ENCODE data around the gene KCNQ4. TPM values are rescaled to one million over a fixed set of nuclear protein-coding genes. Genes with fewer than 3 reads are reported as not detected.

Gene KCNQ4
- total RNA-seq, 1 donor from 2014 or later = under 0.01 TPM

- peaks cover 20% of the 10 kb centered on the region for H3K36me3 ChIP-seq (ENCODE audit: control insufficient read depth, insufficient read depth, low read length)
- no peak for DNase-seq (ENCODE audit: low read depth)
- no peak for FAIRE-seq
- no peak overlapping the region for H3K4me3 ChIP-seq (ENCODE audit: low read depth, low read length)
- no peaks in the 10 kb centered on the region for H3K27me3 ChIP-seq (ENCODE audit: control insufficient read depth, insufficient read depth, low read length)
- TF ChIP-seq CTCF (IDR thresholded peaks at IDR 0.05; ENCODE audit: insufficient read depth, low read length, severe bottlenecking) = peak; percentile 23
These were observed 13.8 kb upstream of the KCNQ4 start for GRCh38 chr1:40769815-40770214.

GRCh38 chr1:40770296-40771070 is 13.1 kb upstream of the KCNQ4 start:
- peaks cover 19% of the 10 kb centered on the region for H3K36me3 ChIP-seq (ENCODE audit: control insufficient read depth, insufficient read depth, low read length)
- no peaks in the 10 kb centered on the region for H3K27me3 ChIP-seq (ENCODE audit: control insufficient read depth, insufficient read depth, low read length)
- DNase-seq (ENCODE audit: low read depth) (no peak), FAIRE-seq (no peak)
- H3K4me3 ChIP-seq (ENCODE audit: low read depth, low read length) = no peak overlapping the region
- peak; percentile 6 for TF ChIP-seq CTCF (IDR thresholded peaks at IDR 0.05; ENCODE audit: insufficient read depth, low read length, severe bottlenecking)

- TF ChIP-seq CTCF (IDR thresholded peaks at IDR 0.05; ENCODE audit: insufficient read depth, low read length, severe bottlenecking) = no peak
- Histone ChIP-seq H3K36me3 (ENCODE audit: control insufficient read depth, insufficient read depth, low read length) (peaks cover 8% of the 10 kb centered on the region), H3K4me3 (ENCODE audit: low read depth, low read length) (no peak overlapping the region), H3K27me3 (ENCODE audit: control insufficient read depth, insufficient read depth, low read length) (no peaks in the 10 kb centered on the region)
- FAIRE-seq (no peak), DNase-seq (ENCODE audit: low read depth) (no peak)
These were observed 11.2 kb upstream of the KCNQ4 start for GRCh38 chr1:40772146-40772955.

- DNase-seq (ENCODE audit: low read depth) (no peak), FAIRE-seq (no peak)
- no peak for TF ChIP-seq CTCF (IDR thresholded peaks at IDR 0.05; ENCODE audit: insufficient read depth, low read length, severe bottlenecking)
- Histone ChIP-seq H3K4me3 (ENCODE audit: low read depth, low read length) (no peak overlapping the region), H3K36me3 (ENCODE audit: control insufficient read depth, insufficient read depth, low read length) (peaks cover 7% of the 10 kb centered on the region), H3K27me3 (ENCODE audit: control insufficient read depth, insufficient read depth, low read length) (no peaks in the 10 kb centered on the region)
These were observed 9.8 kb upstream of the KCNQ4 start for GRCh38 chr1:40773748-40774265.

- FAIRE-seq = no peak
- Histone ChIP-seq H3K27me3 (ENCODE audit: control insufficient read depth, insufficient read depth, low read length) (no peaks in the 10 kb centered on the region), H3K4me3 (ENCODE audit: low read depth, low read length) (no peak overlapping the region), H3K36me3 (ENCODE audit: control insufficient read depth, insufficient read depth, low read length) (peaks cover 5% of the 10 kb centered on the region)
- peak; percentile 26 for DNase-seq (ENCODE audit: low read depth)
- peak; percentile 90 for TF ChIP-seq CTCF (IDR thresholded peaks at IDR 0.05; ENCODE audit: insufficient read depth, low read length, severe bottlenecking)
These were observed 9.2 kb upstream of the KCNQ4 start for GRCh38 chr1:40774266-40774998.

All from bronchial epithelial cell (primary cell).